SU-DHL-6 (cell line): ENCODE results near the gene LDLRAD2.

ENCODE experiments used
- CTCF ChIP-seq: fragments of 200-600 bp; sonication (generic); IDR thresholded peaks from one replicate; pipeline ENCODE4 v1.5.1; 2017; ENCODE audit warnings: antibody characterized with exemption, mild to moderate bottlenecking, low read length, moderate library complexity; ENCODE audit not compliant: insufficient read depth, poor library complexity, severe bottlenecking
- EZH2phosphoT487 ChIP-seq: fragments of 200-600 bp; sonication (generic), shearing (Covaris generic); conservative IDR thresholded peaks from 2 replicates; pipeline ENCODE4 v1.6.1; 2018; ENCODE audit warnings: mild to moderate bottlenecking, antibody characterized with exemption, low read length, moderate library complexity, mixed read lengths

- TF ChIP-seq CTCF (no peak), EZH2phosphoT487 (no peak)
Measured at GRCh38 chr1:21857840-21858670, 46.0 kb downstream of the LDLRAD2 start.
